Stimulated activated naive CD8-positive, alpha-beta T cell treated with anti-CD3 and anti-CD28 coated beads, Interleukin-15, amount 100 ng/mL, for 72 hours (primary cell): ENCODE results near the gene GEMIN2.
A peak's percentile ranks its signal among the peaks of the same experiment; 100 is the strongest.
"Not testable (repeated sequence)": the region's sequence is repeated elsewhere in the genome, so short reads cannot be mapped to it uniquely, and the experiment has no call there.

ENCODE experiments used
- ATAC-seq: fragments of 150-1000 bp; cut with Tn5 transposase; 2 replicates; pipeline ENCODE4 v1.10.0; 2021; ENCODE audit warnings: mild to moderate bottlenecking, moderate library complexity
- DNase-seq, 2 donors: peaks; one replicate each; pipeline ENCODE4 v3.0.0; 2021 to 2022
- H3K27ac Mint-ChIP-seq, 2 donors: one replicate each; pipeline ENCODE4 v1.8.0; 2022; ENCODE audit warnings: mild to moderate bottlenecking in 2 of 2, mixed read lengths in 2 of 2, moderate library complexity in 2 of 2
- H3K27me3 Mint-ChIP-seq: one replicate; pipeline ENCODE4 v1.8.0; 2022; ENCODE audit warnings: mixed read lengths
- H3K4me1 Mint-ChIP-seq: one replicate; pipeline ENCODE4 v1.8.0; 2022; ENCODE audit warnings: mild to moderate bottlenecking, mixed read lengths
- H3K4me3 Mint-ChIP-seq, 2 donors: one replicate each; pipeline ENCODE4 v1.8.0; 2022; ENCODE audit warnings: mild to moderate bottlenecking in 2 of 2, mixed read lengths in 2 of 2, moderate library complexity in 1 of 2
- H3K9me3 Mint-ChIP-seq, 2 donors: one replicate each; pipeline ENCODE4 v1.8.0; 2022; ENCODE audit warnings: mixed read lengths in 2 of 2

Gene GEMIN2

DNA sequence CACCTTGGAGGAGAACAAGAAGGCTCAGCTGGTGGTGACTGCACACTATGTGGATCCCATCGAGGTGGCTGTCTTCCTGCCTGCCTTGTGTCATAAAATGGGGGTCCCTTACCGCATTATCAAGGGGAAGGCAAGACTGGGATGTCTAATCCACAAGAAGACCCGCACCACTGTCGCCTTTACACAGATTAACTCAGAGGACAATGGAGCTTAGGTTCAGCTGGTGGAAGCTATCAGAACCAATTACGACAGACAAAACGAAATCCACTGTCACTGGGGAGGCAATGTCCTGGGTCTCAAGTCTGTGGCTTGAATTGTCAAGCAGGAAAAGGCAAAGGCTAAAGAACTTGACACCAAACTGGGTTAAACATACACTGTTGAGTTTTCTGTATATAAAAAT, 43.4 kb downstream of the GEMIN2 start:
- H3K4me3 Mint-ChIP-seq: no peak overlapping the region
- peaks cover 9% of the 10 kb centered on the region for H3K4me1 Mint-ChIP-seq
- DNase-seq: no peak
- no peaks in the 10 kb centered on the region for H3K27me3 Mint-ChIP-seq
- H3K27ac Mint-ChIP-seq: no peak overlapping the region
- no peak for ATAC-seq
- H3K9me3 Mint-ChIP-seq: no peaks in the 10 kb centered on the region

DNA sequence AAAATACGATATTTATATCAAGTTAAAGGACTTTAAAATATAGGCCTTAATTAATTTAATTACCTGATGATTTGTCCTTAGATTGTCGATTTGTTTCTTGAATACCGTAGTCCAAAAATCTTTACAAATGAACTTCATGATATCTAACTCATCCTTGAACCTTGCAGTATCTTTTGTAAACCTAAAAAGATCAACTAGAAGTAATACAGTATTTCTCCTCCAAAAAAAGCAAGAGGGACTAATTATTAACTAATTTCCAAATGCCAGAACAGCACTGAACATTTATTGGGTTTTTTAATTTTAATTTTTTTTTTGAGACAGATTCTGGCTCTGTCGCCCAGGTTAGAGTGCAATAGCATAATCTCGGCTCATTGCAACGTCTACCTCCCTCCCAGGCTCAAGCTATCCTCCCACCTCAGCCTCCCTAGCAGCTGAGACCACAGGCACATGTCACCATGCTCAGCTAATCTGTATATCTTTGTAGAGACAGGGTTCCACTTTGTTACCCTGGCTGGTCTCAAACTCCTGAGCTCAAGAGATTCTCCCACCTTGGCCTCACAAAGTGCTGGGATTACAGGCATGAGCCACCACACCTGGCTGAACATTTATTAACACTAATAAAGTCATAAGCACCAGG, 44.2 kb downstream of the GEMIN2 start:
- Mint-ChIP-seq H3K27me3 (no peaks in the 10 kb centered on the region), H3K27ac (no peak overlapping the region), H3K4me3 (no peak overlapping the region), H3K9me3 (no peaks in the 10 kb centered on the region), H3K4me1 (peaks cover 14% of the 10 kb centered on the region)
- no peak for DNase-seq
- ATAC-seq: no peak

DNA sequence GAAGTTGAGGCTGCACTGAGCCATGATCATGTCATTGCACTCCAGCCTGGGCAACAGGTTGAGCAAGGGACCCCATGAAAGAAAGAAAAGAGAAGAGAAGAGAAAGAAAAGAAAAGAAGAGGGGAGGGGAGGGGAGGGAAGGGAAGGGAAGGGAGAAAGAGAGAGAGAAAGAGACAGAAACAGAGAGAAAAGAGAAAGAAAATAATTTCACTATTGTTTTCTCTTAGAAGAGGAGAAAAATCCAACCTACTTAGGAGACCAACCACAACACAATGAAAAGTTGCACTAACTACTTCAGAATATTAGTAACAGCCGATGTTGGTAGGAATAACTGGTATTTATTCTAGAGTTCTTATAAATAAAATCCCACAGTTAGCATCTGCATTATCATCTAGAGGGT, 46.4 kb downstream of the GEMIN2 start:
- Mint-ChIP-seq H3K4me1 (peaks cover 21% of the 10 kb centered on the region), H3K27ac (no peak overlapping the region)

DNA sequence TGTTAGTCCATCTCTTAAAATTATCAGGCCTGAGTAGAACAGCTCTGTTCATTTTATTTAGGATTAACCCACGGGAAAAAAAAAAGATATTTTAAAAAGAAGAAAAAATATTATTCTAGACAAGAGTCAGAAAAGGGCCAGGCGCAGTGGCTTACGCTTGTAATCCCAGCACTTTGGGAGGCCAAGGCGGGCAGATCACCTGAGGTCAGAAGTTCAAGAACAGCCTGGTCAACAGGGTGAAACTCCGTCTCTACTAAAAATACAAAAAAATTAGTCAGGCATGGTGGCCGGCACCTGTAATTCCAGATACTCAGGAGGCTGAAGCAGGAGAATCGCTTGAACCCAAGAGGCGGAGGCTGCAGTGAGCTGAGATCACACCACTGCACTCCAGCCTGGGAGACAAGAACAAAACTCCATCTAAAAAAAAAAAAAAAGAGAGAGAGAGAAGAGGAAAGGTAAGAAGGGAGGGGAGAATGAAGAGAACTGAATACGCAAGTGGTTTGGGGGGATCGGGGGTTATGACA, 53.7 kb downstream of the GEMIN2 start:
- H3K4me1 Mint-ChIP-seq: peaks cover 36% of the 10 kb centered on the region
- not testable (repeated sequence) for H3K27me3 Mint-ChIP-seq
- H3K27ac Mint-ChIP-seq: peak overlapping the region in 1 of 2 donors; percentile 20

More for the DNA sequence above, 46.4 kb downstream of the GEMIN2 start:
- ATAC-seq: no peak
- DNase-seq: no peak
- H3K27me3 Mint-ChIP-seq: no peaks in the 10 kb centered on the region
- H3K4me3 Mint-ChIP-seq: no peak overlapping the region
- no peaks in the 10 kb centered on the region for H3K9me3 Mint-ChIP-seq

DNA sequence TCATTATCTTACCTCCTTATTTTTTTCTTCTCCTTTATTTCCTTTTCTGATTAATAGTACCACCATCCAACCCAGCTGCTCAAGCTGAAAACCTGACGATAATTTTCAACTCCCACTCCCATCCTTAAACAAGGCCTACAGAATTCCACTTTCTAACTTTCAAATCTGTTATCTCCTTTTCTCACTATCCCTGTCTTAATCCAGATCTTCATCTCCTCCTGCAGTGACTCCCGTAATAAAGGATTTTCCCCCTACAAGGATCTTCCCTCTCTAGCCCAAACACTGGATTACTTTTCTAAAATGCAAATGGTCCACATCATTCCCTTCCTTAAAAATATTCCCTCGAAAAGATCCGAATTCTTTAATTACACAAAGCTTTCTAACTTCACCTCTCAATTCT, 54.5 kb downstream of the GEMIN2 start:
- Mint-ChIP-seq H3K4me1 (peaks cover 37% of the 10 kb centered on the region), H3K9me3 (no peaks in the 10 kb centered on the region), H3K27me3 (no peaks in the 10 kb centered on the region), H3K27ac (peak overlapping the region in 1 of 2 donors; percentile 23), H3K4me3 (peak overlapping the region; percentile 64 to 91)
- DNase-seq (no peak), ATAC-seq (no peak)

More for the DNA sequence above, 53.7 kb downstream of the GEMIN2 start:
- ATAC-seq, DNase-seq, H3K9me3 Mint-ChIP-seq: not testable (repeated sequence)
- peak overlapping the region; percentile 64 to 91 for H3K4me3 Mint-ChIP-seq

DNA sequence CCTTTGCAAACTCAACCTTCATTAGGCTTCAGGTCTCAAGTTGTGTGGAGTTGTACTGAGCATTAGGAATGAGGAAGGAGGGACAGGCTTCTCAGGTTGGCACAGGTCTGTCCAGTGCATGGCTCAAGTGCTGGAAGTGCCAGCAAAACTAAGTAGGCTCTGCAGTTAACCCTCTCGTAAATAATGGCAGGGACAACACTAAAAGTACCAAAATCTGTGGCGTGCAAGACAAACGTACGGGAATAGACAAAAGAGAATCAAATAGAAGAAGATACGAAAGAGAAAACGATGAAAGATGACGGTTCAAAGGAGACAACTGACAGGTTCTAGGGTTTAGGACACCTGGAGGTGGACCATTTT, 55.4 kb downstream of the GEMIN2 start:
- ATAC-seq (no peak), DNase-seq (no peak)
- Mint-ChIP-seq H3K9me3 (no peaks in the 10 kb centered on the region), H3K27me3 (no peaks in the 10 kb centered on the region), H3K4me3 (peak overlapping the region; percentile 91 to 93), H3K4me1 (peaks cover 39% of the 10 kb centered on the region), H3K27ac (peak overlapping the region; percentile 98)

DNA sequence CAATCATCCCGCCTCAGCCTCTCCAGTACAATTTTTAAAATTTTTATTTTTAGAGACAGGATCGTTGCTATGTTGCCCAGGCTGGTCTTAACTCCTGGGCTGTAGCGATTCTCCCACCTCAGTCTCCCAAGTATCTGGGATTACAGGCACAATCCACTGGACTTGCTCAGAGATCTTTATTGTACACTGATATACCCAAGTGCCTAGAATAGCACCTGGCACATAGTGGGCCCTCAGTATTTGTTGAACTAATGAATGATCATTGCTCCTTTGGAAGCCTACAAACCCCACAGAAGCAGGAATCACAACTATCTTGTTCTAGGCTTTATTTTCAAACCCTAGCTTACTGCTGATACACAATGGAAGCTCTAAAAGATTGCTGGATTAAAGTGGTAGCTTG, 59.1 kb downstream of the GEMIN2 start:
- Mint-ChIP-seq H3K9me3 (no peaks in the 10 kb centered on the region), H3K27ac (no peak overlapping the region), H3K27me3 (no peaks in the 10 kb centered on the region), H3K4me1 (peaks cover 46% of the 10 kb centered on the region), H3K4me3 (peak overlapping the region in 1 of 2 donors; percentile 19)
- no peak for DNase-seq
- ATAC-seq: no peak

DNA sequence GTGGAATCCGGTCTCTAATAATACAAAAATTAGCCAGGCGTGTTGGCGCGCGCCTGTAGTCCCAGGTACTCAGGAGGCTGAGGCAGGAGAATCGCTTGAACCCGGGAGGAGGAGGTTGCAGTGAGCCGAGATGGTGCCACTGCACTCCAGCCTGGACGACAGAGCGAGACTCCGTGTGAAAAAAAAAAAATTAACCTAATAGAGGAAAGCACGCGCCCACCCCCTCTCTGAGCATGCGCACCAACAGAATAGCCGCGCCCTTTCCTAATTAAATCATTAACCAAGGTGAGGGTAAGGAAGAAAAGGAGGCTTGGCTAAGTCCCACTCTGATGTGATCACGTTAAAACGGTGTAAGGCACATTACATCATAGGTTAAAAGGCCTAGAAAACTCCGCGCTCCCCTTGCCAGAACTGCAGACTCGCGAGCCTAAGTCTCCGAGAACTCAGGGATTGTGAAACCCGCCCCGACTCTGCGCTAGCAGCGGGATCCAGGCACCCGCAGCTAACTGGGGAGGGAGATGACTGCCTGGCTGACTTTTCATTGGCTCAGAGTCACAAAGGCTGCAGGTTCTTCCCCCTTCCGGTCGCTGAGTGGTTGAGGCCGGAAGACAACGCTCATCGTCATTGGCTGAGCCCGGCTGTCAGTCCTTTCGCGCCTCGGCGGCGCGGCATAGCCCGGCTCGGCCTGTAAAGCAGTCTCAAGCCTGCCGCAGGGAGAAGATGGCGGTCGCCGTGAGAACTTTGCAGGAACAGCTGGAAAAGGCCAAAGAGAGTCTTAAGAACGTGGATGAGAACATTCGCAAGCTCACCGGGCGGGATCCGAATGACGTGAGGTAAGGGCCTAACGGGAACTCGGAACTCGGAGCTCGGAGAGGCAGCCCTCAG, 60.7 kb downstream of the GEMIN2 start, which contains the start of gene PNN:
TSS of gene PNN (plus strand) at position 695 of the 885 bp plus-strand sequence. CDS start at position 721, 26 bp downstream.
- Mint-ChIP-seq H3K4me1 (peaks cover 50% of the 10 kb centered on the region), H3K9me3 (no peaks in the 10 kb centered on the region), H3K27ac (peak within 1 kb of the TSS; percentile 99), H3K27me3 (no peaks in the 10 kb centered on the region), H3K4me3 (peak within 1 kb of the TSS; percentile 90 to 94)
- ATAC-seq (peak; percentile 92), DNase-seq (peak; percentile 94 to 99)

DNA sequence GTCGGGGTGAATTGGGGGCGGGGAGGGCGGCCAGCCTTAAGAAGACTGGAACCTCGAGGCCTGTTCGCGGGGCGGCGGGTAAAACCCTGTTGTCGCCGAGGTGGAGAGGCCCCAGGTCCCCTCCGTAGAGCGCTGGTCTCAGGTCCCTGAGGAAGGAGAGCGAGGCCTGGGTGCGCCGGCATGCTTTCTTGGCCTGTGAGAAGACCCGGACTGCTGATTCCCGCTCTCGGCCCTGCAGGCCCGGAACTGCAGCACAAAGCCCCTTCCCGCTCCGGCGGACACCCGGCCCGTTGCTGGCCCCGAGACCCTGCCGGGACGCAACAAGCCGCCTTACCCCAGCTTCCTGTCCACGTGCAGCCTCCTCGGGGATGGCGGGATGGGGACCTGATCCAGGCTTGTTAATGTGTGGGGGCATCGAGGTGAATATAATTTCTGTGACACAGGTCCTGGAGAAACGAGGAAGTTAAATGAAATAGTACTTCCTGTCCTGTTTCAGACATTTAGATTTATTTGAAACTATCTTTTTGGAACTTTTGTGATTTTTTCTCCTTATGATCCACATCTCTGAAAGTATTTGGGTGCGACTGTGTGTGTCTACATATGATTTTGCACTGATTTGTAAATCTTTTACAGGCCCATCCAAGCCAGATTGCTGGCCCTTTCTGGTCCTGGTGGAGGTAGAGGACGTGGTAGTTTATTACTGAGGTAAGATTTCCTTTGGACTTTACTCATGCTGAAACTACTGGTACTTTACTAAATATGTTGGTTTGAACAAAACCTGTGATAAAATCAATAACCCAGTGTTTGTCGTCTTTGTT, 61.5 kb downstream of the GEMIN2 start:
- DNase-seq (peak; percentile 50 to 53), ATAC-seq (peak; percentile 1)
- Mint-ChIP-seq H3K4me3 (peak overlapping the region; percentile 90 to 94), H3K4me1 (peaks cover 50% of the 10 kb centered on the region), H3K27me3 (no peaks in the 10 kb centered on the region), H3K9me3 (no peaks in the 10 kb centered on the region), H3K27ac (peak overlapping the region; percentile 99)

DNA sequence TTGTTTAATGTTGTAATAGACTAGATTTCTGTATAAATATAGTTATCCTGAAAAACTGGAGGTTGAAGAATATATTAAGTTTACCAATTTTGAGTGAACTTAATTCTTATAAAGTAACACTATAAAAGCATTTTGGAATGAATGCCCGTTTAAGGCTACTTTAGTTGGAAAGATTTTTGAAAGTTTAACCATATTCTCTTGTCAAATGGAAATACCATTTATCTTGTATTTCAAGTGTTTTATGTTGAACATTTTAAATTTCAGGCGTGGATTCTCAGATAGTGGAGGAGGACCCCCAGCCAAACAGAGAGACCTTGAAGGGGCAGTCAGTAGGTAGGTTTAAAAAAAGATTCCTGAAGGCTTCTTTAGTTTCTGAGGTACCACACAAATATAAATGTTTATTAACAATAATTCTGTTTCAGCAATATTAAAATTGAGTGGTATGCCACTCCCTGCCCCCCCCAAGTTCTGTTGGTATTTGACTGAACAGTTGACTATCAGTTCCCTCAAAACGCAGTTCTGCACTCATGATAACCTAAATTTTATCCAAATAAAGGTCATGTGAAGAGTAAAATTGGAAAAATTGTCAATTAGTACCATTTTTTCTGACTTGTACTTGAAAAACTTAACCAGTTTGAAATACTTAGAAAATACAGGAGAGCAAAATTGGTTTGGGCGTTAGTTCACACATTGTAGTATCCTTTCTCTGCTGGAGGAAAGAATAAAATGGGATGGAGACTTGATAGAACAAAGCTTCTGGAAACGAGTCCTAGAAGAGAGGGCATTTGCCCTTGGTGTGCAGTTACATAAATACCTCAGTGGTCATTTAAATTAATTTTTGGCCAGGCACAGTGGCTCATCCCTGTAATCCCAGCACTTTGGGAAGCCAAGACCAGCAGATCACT, 62.4 kb downstream of the GEMIN2 start:
- H3K27ac Mint-ChIP-seq: peak overlapping the region; percentile 99
- no peak for DNase-seq
- H3K4me1 Mint-ChIP-seq: peaks cover 50% of the 10 kb centered on the region
- no peak for ATAC-seq
- no peaks in the 10 kb centered on the region for H3K9me3 Mint-ChIP-seq
- peak overlapping the region; percentile 90 to 94 for H3K4me3 Mint-ChIP-seq
- no peaks in the 10 kb centered on the region for H3K27me3 Mint-ChIP-seq

DNA sequence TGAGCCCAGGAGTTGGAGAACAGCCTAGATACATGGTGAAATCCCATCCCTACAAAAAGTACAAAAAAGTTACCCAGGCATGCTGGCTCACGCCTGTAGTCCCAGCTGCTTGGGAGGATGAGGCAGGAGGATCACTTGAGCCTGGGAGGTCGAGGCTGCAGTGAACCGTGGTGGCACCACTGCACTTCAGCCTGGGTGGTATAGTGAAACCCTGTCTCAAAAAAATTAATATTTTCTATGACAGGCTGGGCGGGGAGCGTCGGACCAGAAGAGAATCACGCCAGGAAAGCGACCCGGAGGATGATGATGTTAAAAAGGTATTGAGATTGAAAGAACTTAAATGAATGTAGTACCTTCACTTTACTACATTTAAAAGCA, 63.0 kb downstream of the GEMIN2 start:
- Mint-ChIP-seq H3K27me3 (no peaks in the 10 kb centered on the region), H3K9me3 (no peaks in the 10 kb centered on the region), H3K4me3 (peak overlapping the region; percentile 71 to 90), H3K27ac (peak overlapping the region; percentile 33 to 46), H3K4me1 (peaks cover 50% of the 10 kb centered on the region)
- no peak for ATAC-seq
- DNase-seq: no peak

DNA sequence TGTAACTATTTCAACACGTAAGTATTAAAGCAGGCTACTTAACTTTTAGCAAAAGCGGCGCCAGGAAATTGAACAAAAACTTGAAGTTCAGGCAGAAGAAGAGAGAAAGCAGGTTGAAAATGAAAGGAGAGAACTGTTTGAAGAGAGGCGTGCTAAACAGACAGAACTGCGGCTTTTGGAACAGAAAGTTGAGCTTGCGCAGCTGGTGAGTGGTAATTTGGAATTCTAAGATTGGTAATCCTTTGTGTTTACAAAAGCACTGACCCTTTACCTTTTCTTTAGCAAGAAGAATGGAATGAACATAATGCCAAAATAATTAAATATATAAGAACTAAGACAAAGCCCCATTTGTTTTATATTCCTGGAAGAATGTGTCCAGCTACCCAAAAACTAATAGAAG, 64.9 kb downstream of the GEMIN2 start:
- Mint-ChIP-seq H3K9me3 (no peaks in the 10 kb centered on the region), H3K4me3 (peak overlapping the region; percentile 8 to 36), H3K4me1 (peaks cover 43% of the 10 kb centered on the region), H3K27me3 (no peaks in the 10 kb centered on the region), H3K27ac (peak overlapping the region; percentile 61 to 75)
- DNase-seq: no peak
- ATAC-seq: no peak

DNA sequence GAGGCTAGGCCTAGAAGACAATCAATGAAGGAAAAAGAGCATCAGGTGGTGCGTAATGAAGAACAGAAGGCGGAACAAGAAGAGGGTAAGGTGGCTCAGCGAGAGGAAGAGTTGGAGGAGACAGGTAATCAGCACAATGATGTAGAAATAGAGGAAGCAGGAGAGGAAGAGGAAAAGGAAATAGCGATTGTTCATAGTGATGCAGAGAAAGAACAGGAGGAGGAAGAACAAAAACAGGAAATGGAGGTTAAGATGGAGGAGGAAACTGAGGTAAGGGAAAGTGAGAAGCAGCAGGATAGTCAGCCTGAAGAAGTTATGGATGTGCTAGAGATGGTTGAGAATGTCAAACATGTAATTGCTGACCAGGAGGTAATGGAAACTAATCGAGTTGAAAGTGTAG, 66.4 kb downstream of the GEMIN2 start:
- Mint-ChIP-seq H3K4me1 (peaks cover 32% of the 10 kb centered on the region), H3K9me3 (no peaks in the 10 kb centered on the region), H3K4me3 (no peak overlapping the region), H3K27me3 (no peaks in the 10 kb centered on the region), H3K27ac (no peak overlapping the region)
- no peak for ATAC-seq
- DNase-seq: no peak

DNA sequence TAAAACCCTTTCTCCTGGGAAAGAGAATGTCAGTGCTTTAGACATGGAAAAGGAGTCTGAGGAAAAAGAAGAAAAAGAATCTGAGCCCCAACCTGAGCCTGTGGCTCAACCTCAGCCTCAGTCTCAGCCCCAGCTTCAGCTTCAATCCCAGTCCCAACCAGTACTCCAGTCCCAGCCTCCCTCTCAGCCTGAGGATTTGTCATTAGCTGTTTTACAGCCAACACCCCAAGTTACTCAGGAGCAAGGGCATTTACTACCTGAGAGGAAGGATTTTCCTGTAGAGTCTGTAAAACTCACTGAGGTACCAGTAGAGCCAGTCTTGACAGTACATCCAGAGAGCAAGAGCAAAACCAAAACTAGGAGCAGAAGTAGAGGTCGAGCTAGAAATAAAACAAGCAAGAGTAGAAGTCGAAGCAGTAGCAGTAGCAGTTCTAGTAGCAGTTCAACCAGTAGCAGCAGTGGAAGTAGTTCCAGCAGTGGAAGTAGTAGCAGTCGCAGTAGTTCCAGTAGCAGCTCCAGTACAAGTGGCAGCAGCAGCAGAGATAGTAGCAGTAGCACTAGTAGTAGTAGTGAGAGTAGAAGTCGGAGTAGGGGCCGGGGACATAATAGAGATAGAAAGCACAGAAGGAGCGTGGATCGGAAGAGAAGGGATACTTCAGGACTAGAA, 67.0 kb downstream of the GEMIN2 start:
- H3K27ac Mint-ChIP-seq: no peak overlapping the region
- no peak overlapping the region for H3K4me3 Mint-ChIP-seq
- H3K27me3 Mint-ChIP-seq: no peaks in the 10 kb centered on the region
- DNase-seq: no peak
- H3K4me1 Mint-ChIP-seq: peaks cover 28% of the 10 kb centered on the region
- ATAC-seq: peak; percentile 31
- H3K9me3 Mint-ChIP-seq: no peaks in the 10 kb centered on the region
